Lower leg skin (tissue), 3 donors: ENCODE results near the gene ASF1A.

Experiments used
- CTCF ChIP-seq, 3 donors: fragments of 450-650 bp; IDR thresholded peaks; one replicate each; pipeline ENCODE4 v1.5.1; 2016; ENCODE audit warnings: antibody characterized with exemption in 3 of 3, mild to moderate bottlenecking in 3 of 3, moderate library complexity in 2 of 3
- POLR2A ChIP-seq, 2 donors: fragments of 450-650 bp; IDR thresholded peaks; one replicate each; pipeline ENCODE4 v1.6.1; 2016 to 2017; ENCODE audit warnings: antibody characterized with exemption in 2 of 2, mild to moderate bottlenecking in 1 of 2, moderate library complexity in 1 of 2

DNA sequence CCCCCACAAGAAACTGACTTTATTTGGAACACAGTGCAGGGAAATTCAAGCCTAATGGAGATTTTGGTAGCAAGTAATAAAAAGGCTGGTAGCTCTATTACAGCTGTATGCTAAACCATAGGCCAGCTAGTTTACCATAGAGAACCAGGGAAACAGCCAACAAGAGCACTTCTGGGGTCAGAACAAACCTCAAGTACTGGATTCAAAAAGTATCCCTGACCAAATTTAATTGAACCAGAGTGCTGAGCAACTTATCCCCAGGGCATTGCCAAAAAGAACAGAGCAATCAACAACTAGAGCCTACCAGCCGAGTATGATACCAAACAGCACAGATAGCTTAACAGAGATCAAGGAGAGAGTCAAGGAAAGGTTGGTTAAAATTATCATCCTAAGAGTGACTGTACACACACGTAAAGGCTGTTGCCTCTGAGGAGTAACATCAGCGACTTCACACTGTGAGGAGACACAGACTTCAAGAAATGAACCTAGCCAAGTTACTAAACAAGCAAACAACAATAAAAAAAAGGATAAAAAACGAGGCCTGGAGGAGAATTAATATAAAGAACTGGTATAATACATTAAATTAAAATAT lies 11.5 kb upstream of the ASF1A start:
- TF ChIP-seq CTCF (IDR thresholded peaks at IDR 0.05) (no peak), POLR2A (IDR thresholded peaks at IDR 0.05) (no peak)
